ENCODE measurements around the gene MYL3.
"Not testable (repeated sequence)": the region's sequence is repeated elsewhere in the genome, so short reads cannot be mapped to it uniquely, and the experiment has no call there.

The MYL3 gene

DNA sequence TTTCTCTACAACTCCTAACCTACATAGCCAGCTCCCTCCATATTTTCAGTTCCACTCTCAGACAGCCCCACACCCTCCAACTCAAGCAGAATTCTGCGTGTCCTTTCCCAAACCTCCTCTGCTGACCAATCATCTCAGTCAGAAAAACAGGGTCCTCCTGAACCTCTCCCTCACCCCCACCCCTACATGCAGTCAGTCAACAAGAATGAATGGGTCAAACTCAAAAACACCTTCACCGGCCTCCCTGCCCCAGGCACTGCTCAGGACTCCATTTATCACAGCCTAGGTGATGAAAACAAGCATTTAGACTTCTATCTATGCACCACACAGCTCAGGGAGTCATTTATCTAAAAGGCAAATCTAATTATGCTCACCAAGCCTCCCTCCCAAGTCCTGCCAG is 32.4 kb downstream of the MYL3 start:
- no peak for DNase-seq (ENCODE audit: low spot score)

DNA sequence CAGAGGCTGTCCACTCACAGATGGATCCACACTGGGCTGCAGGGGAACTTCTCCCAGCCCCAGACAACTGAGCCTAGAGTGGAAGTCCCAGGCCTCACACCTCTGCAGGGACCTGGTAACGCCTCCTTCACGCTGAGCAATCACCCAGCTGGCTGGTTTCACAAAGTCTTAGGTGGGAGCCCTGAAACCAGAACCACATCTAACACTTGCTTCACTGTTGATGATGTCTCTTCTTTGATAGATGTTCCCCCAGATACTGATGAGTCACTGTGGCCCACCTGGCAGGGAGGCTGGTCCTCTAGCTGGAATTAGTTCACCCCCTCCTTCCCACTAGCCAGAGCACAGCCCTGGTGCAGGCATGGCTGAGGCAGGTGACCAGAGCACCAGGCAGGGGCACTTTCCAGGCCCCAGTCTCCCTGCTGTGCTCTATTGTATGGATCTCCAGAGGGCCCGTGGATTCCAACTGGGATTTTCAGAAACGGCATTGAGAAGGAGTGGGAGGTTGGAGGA is 33.5 kb downstream of the MYL3 start:
- no peak for DNase-seq (ENCODE audit: low spot score)

DNA sequence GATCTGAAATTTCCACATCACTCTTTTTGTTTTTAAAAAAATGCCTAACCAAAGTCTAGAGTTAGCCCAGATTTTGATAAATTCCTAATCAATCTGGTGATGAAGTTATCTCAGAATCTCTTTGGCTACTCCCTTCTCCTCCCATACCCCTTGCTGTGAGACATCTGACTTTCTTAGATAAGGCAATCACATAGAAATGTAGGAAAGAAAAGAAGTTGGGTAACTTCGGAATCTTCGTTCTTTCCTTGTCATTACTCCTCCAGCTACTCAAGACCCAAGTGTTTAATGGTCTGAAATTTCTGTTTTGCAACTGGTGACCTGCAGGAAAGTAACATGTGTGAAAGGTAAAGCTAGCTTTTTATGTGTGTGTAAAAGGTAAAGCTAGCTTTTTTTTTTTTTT is 37.8 kb downstream of the MYL3 start:
- DNase-seq (ENCODE audit: low spot score): no peak

DNA sequence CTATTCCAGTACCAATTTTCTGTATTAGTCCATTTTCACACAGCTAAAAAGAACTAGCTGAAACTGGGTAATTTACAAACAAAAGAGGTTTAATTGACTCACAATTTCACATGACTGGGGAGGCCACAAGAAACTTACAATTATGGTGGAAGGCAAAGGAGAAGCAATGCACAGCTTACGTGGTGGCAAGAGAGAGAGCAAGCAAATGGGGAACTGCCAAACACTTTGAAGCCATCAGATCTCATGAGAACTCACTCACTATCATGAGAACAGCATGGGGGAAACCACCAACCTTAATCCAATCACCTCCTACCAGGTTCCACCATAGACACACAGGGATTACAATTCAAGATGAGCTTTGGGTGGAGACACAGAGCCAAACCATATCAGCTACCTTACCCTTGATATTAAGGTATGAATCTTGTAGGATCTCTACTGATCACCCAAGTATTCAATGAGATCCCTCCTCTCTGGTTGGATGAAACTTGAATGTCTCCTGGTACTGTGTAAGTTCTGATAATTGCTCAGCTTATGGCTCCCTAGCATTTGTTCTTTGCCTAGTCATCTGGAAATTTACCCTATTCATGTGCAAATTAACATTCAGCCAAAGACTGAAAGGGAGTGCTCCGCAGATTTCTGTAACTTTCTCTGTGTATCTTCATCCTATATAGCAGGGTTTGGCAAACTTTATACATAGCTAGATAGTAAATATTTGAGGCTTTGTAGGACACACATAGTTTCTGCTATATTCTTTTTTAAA is 38.9 kb downstream of the MYL3 start:
- DNase-seq (ENCODE audit: low spot score): no peak

DNA sequence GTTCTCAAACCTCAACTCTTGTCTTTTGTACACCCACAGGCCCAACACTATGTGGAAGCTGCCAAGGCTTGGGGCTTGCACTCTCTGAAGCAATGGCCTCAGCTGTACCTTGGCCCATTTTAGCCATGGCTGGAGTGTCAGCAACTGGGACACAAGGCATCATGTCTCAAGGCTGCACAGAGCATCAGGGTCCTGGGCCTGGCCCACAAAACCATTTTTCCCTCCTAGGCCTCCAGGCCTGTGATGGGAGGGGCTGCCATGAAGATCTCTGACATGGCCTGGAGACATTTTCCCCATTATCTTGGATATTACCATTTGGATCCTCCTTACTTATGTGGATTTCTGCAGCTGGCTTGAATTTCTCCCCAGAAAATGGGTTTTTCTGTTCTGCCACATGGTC is 39.9 kb downstream of the MYL3 start:
- DNase-seq (ENCODE audit: low spot score): not testable (repeated sequence)

DNA sequence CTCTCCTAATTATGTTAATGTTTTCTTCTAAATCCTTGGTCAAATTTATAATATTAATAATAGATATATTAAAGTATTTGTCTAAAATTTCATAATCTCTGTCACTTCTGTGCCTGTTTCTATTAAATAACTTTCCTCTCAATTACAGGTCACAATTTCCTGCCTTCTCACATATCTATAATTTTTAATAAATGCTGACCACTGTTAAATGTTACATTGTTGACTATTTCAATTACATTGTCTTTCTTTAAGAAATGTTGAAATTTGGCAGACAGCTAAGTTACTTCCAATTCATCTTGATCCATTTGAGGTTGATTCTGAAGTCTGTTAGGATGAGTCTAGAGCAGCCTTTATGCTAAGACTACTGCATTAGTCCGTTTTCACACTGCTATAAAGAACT is 41.7 kb downstream of the MYL3 start:
- no peak for DNase-seq (ENCODE audit: low spot score)

DNA sequence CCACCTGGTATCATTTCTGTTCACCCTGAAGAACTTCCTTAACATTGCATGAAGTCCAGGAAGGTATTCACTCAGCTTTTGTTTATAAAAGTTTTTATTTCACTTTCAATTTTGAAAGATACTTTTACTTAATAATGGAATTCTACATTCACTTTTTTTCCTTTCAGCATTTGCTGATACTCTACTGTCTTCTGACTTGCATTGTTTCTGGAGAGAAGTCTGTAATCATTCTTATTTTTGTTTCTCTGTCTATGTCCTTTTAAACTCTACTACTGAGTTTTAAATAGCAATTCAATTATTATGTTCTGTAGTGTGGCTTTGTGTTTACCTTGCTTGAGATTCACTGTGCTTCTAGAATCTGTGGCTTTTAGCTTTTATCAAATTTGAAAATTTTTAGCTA is 42.4 kb downstream of the MYL3 start:
- no peak for DNase-seq (ENCODE audit: low spot score)

DNA sequence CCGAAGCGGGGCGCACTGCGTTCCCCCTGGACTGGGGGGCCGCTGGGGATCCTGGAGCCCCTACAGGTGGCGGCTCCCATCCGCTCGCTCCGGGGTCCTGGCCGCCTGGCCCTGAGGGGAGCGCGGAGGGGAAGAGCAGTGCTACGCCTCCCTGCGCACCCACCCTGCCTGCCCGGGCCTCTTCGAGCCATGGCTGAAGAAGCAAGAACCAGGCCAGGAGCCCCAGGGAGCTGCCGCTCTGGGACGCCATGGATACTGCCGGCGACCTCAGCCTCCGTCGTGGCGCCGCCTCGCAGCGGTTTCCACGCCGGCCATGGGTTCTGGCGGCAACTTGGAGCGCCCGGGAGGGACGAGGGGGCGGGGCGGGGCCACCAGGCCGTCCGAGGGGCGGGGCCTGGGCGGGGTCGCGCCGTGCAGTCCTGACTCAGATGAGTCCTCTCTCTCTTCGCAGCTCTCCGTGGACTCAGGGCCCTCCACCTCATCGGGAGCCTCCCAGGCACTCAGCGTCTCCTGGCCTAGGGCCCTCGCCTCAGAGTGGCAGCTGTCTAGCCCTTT is 50.9 kb downstream of the MYL3 start:
- DNase-seq (ENCODE audit: low spot score): peak; percentile 81

DNA sequence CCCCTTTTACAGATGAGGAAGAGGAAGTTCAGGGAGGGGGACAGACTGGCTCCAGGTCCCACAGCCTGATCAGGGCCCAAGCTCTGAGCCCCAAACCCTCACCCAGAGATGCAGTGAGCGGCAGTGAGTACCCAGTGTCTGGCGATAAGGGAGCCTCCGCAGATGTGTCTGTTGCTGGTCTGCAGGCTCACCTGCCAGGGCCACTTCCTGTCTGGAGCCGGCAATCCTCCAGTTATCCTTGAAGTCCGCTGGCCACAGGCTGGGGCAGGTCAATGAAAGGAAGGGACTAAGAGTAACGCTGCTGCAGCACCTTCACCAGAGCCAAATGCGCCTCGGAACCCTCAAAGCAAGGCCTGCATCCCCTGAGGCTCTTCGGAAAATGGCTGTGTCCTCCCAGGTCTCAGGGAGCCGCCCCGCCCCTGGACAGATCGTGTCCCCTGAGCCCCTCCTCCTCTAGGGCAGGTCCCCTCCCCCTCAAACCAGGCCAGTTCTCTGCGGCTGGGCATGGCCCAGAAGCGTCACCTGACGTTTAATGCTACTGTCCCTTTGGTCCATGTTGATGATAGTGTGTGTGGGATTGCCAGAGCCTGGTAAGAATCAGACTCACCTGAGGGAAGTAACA is 51.5 kb downstream of the MYL3 start:
- no peak for DNase-seq (ENCODE audit: low spot score)

DNA sequence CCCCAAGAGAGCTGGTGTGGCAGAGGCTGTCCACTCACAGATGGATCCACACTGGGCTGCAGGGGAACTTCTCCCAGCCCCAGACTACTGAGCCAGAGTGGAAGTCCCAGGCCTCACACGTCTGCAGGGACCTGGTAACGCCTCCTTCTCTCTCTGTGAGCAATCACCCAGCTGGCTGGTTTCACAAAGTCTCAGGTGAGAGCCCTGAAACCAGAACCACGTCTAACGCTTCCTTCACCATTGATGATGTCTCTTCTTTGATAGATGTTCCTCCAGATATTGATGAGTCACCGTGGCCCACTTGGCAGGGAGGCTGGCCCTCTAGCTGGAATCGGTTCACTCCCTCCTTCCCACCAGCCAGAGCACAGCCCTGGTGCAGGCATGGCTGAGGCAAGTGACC is 54.5 kb downstream of the MYL3 start:
- DNase-seq (ENCODE audit: low spot score): not testable (repeated sequence)

Measured in left forelimb (tissue), 1 donor.